Measurements from ENCODE around the gene VAC14.

Gene VAC14

DNA sequence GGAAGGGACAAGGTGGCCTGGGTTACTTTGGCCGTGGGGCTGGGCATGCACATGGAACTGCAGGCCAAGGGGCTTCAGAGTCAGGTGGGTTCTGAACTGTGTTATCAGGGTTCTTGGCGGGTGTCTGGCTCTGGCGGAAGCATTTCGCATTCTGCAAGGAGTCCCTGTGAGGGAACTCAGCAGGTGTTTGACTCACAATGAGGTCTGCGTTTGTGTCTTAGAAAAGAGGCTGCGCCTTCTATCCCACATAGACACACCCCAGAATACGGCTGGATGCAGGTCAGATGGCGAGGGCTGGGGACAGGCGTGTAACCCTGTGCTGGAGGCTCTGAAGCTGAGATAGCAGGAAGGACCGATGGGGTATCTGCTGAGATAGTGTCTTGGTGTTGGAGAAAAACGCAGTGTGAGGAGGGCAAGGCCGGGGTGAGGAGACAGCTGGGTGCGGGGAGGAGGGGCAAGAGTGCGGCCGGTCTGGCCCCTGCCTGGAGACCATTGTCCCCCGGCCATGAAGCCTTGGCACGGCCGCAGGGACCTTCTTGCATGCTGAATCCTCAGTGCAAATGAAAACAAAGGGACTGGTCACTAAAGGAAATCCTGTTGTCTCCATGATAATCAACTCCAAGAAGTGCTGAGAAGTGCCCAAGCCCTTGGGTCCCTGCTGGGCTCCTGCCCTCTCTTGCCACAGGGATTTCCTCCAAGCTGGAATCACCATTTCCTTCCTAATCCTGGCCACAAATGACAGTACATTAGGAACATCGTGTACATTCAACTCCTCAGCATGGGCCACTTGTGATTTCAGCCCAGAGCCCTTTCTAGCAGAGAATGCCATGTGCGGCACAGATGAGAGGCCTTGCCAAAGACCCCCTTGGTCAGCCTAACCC, 92.4 kb downstream of the VAC14 start:
- TF ChIP-seq LEF1 (IDR thresholded peaks at IDR 0.05; ENCODE audit: borderline replicate concordance): no peak
- TF ChIP-seq SP1 (IDR thresholded peaks at IDR 0.05): no peak
- no peak for TF ChIP-seq L3MBTL2 (conservative IDR thresholded peaks at IDR 0.05)
- TF ChIP-seq FOXM1 (IDR thresholded peaks at IDR 0.05; ENCODE audit: borderline replicate concordance): no peak
- no peak for TF ChIP-seq TARDBP (IDR thresholded peaks at IDR 0.05)
- no peak for TF ChIP-seq NFRKB (IDR thresholded peaks at IDR 0.05)
- no peak for TF ChIP-seq SUZ12 (IDR thresholded peaks at IDR 0.05)
- TF ChIP-seq BHLHE40 (IDR thresholded peaks at IDR 0.05; ENCODE audit: borderline replicate concordance): no peak
- no peak for TF ChIP-seq FOXK2 (IDR thresholded peaks at IDR 0.05)
- TF ChIP-seq, protein P1, sequence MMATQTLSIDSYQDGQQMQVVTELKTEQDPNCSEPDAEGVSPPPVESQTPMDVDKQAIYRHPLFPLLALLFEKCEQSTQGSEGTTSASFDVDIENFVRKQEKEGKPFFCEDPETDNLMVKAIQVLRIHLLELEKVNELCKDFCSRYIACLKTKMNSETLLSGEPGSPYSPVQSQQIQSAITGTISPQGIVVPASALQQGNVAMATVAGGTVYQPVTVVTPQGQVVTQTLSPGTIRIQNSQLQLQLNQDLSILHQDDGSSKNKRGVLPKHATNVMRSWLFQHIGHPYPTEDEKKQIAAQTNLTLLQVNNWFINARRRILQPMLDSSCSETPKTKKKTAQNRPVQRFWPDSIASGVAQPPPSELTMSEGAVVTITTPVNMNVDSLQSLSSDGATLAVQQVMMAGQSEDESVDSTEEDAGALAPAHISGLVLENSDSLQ (IDR thresholded peaks at IDR 0.05): no peak
- TF ChIP-seq FOXA1 (IDR thresholded peaks at IDR 0.05): no peak
- no peak for TF ChIP-seq HDGF (IDR thresholded peaks at IDR 0.05; ENCODE audit: borderline replicate concordance)
- TF ChIP-seq ELF4 (IDR thresholded peaks at IDR 0.05): no peak
- TF ChIP-seq ZNF384 (IDR thresholded peaks at IDR 0.05): no peak
- TF ChIP-seq CTBP1 (IDR thresholded peaks at IDR 0.05; ENCODE audit: borderline replicate concordance): no peak
- POLR2A ChIA-PET: no interaction called here

DNA sequence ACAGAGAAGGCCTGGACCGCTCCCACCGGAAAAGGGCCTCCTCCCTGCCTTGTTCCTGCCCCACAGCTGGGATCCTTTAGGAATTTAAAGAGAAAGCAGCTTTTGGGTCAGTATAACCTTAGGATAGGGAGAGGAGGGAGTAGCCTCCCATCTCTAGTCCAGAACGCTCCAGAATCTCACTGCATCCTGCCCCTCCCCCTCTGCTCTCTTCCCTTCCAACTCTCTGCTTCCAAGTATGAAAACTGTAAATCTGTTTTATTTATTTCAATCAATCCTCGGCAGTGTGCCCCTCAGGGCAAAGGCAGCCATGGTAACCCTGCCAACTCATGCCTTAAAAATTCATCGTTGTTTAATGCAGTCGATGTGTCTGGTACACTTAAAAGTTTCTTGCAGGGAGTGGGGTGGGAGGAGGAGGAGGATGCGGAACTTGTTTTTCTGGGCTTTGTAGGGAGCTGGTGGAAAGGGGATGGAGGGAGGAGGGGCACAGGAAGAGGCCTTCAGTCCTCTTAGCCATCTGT, 94.0 kb downstream of the VAC14 start:
- POLR2A ChIA-PET: no interaction called here
- no peak for DNase-seq (ENCODE audit: extremely low spot score)
- CTCF ChIA-PET: no interaction called here
- TF ChIP-seq FOXM1 (IDR thresholded peaks at IDR 0.05; ENCODE audit: borderline replicate concordance) (no peak), CTBP1 (IDR thresholded peaks at IDR 0.05; ENCODE audit: borderline replicate concordance) (no peak), FOXK2 (IDR thresholded peaks at IDR 0.05) (no peak), L3MBTL2 (conservative IDR thresholded peaks at IDR 0.05) (no peak), SUZ12 (IDR thresholded peaks at IDR 0.05) (no peak), HDGF (IDR thresholded peaks at IDR 0.05; ENCODE audit: borderline replicate concordance) (no peak), TARDBP (IDR thresholded peaks at IDR 0.05) (no peak)

More for the DNA sequence above, 92.4 kb downstream of the VAC14 start:
- no peak for DNase-seq (ENCODE audit: extremely low spot score)
- CTCF ChIA-PET: no interaction called here

DNA sequence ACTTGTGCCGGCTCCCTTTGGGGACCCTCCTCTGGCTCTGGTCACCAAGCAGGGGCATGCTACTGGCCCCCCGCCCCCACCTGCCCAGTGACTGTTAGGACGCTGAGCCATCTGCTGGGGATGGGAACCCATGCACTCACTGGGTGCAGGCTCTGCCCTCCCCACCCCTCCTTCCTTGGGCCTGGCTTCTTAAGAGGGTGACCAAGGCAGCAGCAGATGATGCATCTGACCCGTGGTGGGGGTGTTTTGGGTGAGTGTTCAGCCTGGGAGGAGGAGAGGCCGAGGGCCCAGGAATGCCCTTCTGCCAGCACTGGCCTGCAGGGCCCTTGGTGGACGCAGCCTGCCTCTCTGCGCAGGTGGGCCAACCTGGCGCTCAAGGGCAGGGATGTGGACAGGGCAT, 95.9 kb downstream of the VAC14 start:
- TF ChIP-seq, protein P1 (IDR thresholded peaks at IDR 0.05): no peak
- TF ChIP-seq SP1 (IDR thresholded peaks at IDR 0.05) (no peak), SUZ12 (IDR thresholded peaks at IDR 0.05) (no peak), ARNT (IDR thresholded peaks at IDR 0.05) (no peak), FOXM1 (IDR thresholded peaks at IDR 0.05; ENCODE audit: borderline replicate concordance) (no peak)
- ChIA-PET CTCF (no interaction called here), POLR2A (no interaction called here)
- no peak for DNase-seq (ENCODE audit: extremely low spot score)

DNA sequence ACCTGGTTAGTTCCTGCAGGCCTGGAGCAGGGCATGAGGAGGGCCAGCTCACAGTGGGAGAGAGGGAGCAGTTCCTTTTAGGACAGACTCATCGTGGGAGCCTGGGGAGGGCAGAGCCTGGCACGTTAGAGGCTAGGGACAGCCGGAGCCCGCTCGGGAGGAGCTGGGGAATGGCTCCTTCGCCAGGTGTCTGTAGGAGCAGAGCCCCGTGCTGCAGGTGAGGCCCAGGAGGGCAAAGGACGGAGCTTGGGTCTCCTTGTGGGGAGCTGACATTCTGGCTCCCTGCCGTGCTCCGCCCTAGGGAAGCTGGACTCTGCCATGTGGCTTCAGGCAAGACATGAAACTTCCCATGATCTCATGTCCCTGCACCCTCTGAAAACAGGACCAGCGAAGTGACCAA, 96.4 kb downstream of the VAC14 start:
- POLR2A ChIA-PET: no interaction called here
- DNase-seq (ENCODE audit: extremely low spot score): no peak
- CTCF ChIA-PET: no interaction called here
- TF ChIP-seq SP1 (IDR thresholded peaks at IDR 0.05): no peak
- no peak for TF ChIP-seq ZNF384 (IDR thresholded peaks at IDR 0.05)
- TF ChIP-seq L3MBTL2 (conservative IDR thresholded peaks at IDR 0.05): no peak

DNA sequence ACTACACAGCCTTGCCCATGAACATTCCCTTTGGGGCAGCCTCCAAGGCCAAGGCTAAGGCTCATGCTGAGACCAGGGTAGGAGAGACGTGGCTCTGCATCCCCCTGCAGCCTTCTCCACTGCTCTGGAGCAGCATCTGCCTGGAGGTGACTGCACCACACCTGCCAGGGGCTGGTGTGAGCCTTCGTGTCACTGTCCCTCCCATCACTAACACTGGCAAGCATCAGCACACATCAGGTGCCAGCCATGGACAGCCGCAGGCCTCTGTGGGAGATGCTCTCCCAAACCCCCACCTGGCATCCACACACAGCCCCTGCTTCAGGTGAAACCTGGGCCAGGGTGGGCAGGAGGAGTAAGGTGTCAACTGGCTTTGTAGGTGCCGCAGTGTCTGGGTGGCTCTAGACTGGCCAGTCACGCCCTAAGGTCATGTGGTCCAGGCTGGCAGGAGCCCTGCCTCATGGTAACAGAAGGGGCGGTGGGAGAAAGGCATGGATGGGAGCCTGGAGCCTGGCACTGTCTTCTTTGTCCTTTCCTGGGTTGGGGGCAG, 97.0 kb downstream of the VAC14 start:
- POLR2A ChIA-PET: no interaction called here
- CTCF ChIA-PET: no interaction called here
- TF ChIP-seq HDGF (IDR thresholded peaks at IDR 0.05; ENCODE audit: borderline replicate concordance) (no peak), TARDBP (IDR thresholded peaks at IDR 0.05) (no peak), NFRKB (IDR thresholded peaks at IDR 0.05) (no peak), SUZ12 (IDR thresholded peaks at IDR 0.05) (no peak), FOXM1 (IDR thresholded peaks at IDR 0.05; ENCODE audit: borderline replicate concordance) (no peak)
- TF ChIP-seq, protein P1 (IDR thresholded peaks at IDR 0.05): no peak
- no peak for DNase-seq (ENCODE audit: extremely low spot score)

DNA sequence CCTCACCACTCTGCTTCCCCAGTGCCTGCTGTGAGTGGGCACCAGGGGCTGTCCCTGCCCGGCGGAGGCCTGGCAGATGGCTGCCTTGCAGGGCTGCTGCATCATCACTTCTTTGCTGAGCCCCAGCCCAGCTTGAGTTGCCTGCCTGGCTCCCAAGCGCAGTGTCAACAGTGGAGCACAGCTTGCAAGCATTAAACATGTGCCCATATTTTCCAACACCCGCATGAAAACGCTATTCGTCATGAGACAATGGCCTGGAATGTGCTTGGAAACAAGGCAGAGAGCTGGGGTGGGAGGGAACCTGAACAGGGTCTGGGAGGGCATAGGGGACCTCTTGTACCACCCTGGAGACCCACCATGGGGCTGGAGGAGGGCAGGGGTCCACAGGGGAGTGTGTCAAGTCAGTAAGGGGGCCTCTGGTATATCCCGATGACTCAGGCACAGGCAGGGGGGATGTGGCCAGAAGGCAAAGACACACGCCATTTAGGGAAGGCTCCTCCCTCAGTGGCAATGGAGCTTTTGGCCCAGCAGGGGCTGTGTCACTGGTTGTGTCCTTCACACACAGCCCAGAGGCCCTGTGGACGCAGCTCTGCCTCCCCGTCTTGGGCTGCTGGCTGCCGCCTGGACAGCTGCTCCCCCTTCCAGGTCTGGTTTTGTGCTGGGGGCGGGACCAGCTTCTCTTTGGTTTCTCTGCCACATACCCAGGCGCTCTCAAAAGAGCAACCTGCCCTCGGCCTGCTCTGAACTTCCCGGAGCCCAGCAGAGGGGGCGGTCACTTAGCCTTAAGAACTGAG, 97.7 kb downstream of the VAC14 start:
- DNase-seq (ENCODE audit: extremely low spot score): peak; percentile 38
- CTCF ChIA-PET: interaction anchor here (0.6 kb wide), 1 partner anchor 31 kb away, joined by 3 read pairs; no protein-coding TSS in a partner anchor
- POLR2A ChIA-PET: no interaction called here

More for the DNA sequence above, 97.7 kb downstream of the VAC14 start:
- TF ChIP-seq LEF1 (IDR thresholded peaks at IDR 0.05; ENCODE audit: borderline replicate concordance) (no peak), FOXM1 (IDR thresholded peaks at IDR 0.05; ENCODE audit: borderline replicate concordance) (no peak), TARDBP (IDR thresholded peaks at IDR 0.05) (no peak), SP1 (IDR thresholded peaks at IDR 0.05) (no peak), NFRKB (IDR thresholded peaks at IDR 0.05) (no peak), FOXK2 (IDR thresholded peaks at IDR 0.05) (no peak), HDGF (IDR thresholded peaks at IDR 0.05; ENCODE audit: borderline replicate concordance) (no peak), ELF4 (IDR thresholded peaks at IDR 0.05) (no peak), BHLHE40 (IDR thresholded peaks at IDR 0.05; ENCODE audit: borderline replicate concordance) (no peak), L3MBTL2 (conservative IDR thresholded peaks at IDR 0.05) (no peak), ARNT (IDR thresholded peaks at IDR 0.05) (no peak)
